Measurements from ENCODE around the gene FOXRED1. TPM values are rescaled to one million over a fixed set of nuclear protein-coding genes. Genes with fewer than 3 reads are reported as not detected.
"Not testable (repeated sequence)": the region's sequence is repeated elsewhere in the genome, so short reads cannot be mapped to it uniquely, and the experiment has no call there.

FOXRED1 gene
- polyA plus RNA-seq, 12 donors, result 10.0 to 42.9 (median 25.1) TPM; not detected in 1

DNA sequence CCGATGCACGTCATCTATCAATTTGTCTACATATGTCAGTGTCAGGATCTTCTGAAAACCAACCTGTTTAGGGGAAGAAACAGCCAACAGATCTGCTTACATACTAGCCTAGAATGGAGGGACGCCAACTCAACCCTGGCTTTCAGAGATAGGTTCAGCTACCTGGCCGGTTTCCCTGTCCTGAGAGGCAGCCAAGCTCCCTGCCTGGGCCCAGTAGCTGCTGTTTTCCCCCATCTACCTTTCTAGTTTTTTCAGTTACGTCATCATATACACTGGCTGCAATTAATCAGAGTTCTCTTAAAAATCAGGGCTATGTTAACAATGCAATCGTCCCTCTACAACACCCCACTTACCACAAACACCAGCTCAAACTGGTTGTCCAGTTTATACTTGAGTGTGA lies 1.3 kb upstream of the FOXRED1 start:
- no peak for DNase-seq

GRCh38 chr11:126268361-126268707 lies 620 bp upstream of the FOXRED1 start:
- DNase-seq, result no peak

- no peak for DNase-seq
Measured at GRCh38 chr11:126277322-126277721, 8.4 kb downstream of the FOXRED1 start.

GRCh38 chr11:126277780-126278179 lies 8.8 kb downstream of the FOXRED1 start:
- DNase-seq, result no peak

- no peak for DNase-seq
Measured at GRCh38 chr11:126279191-126279590, 10.2 kb downstream of the FOXRED1 start.

- no peak for DNase-seq
Measured at GRCh38 chr11:126280595-126280994, 11.6 kb downstream of the FOXRED1 start.

GRCh38 chr11:126281245-126281644 lies 12.3 kb downstream of the FOXRED1 start:
- DNase-seq, result no peak

DNA sequence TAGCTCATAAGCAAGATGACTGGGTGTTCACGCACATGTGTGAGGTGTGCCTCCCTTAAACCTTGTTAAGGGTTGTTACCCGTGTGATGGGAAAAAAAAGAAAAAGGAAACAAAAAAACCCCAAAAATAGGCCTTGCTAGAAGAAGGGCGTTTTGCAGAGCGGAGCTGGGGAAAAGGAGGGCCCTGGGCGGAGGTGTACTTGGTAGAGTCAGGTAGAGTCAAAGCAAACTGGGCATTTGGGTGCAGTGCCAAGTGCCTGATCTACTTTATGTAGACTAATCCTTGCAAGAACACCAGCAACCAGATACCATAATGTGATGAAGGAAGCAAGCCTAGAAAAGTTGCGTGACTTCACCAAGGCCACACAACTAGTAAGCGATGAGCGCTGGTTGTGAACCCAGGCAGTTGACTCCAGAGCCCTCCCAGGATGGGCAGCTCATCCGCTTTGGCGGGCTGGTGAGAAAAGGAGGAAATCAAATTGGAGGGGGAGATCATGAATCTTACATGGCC lies 12.8 kb downstream of the FOXRED1 start:
- DNase-seq, result no peak

DNA sequence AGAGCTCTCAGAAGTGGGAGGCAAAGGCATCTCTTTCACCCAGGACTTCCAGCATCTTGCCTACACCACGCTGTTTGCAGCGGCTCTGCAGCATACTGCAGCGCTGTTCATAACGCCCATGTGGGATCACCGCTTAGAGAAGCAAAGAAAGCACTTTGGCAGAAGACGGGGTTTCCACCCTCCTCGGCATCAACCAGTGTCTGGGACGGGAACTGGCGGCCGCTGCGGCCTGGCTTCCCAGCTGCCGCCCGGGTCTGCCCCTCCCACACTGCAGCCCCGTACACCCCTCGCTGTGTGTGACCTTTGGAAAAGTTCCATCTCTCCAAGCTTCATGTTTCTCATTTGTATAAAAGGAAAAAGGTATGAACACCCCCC lies 13.4 kb downstream of the FOXRED1 start:
- DNase-seq, result no peak

GRCh38 chr11:126282736-126283591 lies 14.0 kb downstream of the FOXRED1 start, which contains the start of gene TIRAP:
TSS of gene TIRAP (plus strand) at chr11:126283093. CDS start at chr11:126290895, 7,802 bp downstream.
- DNase-seq, result peak; percentile 65

DNA sequence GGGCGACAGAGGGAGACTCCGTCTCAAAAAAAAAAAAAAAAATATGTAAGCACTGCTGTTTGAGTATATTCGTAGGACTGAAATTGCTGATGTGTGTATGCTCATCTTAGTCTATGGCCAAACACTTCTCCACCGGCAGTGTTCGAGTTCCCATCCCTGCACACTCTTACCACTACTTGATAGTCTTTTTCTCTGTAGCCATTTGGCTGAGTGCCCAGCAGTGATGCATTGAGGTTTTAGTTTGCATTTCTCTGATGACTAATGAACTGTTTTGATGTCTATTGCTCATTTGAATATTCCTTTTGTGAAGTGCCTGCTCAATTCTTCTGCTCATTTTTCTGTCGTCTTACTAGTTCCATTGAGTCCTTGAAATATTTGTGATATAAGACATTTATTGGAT lies 15.9 kb downstream of the FOXRED1 start:
- DNase-seq, result no peak

DNA sequence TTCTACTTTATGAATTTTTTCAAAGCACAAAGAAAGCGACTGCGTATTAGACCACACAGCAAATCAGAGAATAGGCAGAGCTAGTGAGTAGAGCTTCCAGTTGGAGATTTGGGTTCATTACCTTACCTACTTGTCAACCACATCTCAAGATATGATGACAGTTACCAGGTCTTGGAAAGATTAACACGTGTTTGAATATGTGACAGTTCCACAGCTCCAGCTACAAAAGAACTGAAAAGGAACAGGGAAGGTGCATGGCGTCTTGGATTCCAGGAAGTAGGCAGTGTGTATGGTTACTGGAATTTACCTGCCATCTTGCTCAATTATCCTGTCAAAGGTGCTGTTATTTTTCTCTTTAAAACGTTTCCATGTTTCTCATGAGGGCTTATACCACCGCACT lies 19.3 kb downstream of the FOXRED1 start:
- DNase-seq, result no peak

DNA sequence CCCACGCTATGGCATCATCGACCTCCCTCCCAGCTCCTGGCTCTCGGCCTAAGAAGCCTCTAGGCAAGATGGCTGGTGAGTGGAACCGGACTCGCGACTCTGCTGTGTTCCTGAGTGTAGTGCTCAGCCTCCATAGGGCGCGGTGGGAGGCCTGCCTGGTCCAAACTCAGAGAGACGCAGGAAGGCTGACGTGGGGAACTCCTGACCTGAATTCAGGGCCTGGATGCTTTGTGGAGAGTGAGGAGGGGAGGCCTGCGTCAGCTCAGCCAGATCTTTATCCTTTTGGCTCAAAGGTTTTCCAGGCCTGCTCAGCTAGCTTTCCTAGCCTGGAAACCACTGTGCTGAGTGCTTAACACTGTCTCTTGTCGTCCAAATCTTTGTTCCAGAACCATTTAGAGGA lies 21.9 kb downstream of the FOXRED1 start:
- no peak for DNase-seq

GRCh38 chr11:126293726-126294125 lies 24.8 kb downstream of the FOXRED1 start:
- no peak for DNase-seq

GRCh38 chr11:126297004-126297403 lies 28.1 kb downstream of the FOXRED1 start:
- no peak for DNase-seq

DNA sequence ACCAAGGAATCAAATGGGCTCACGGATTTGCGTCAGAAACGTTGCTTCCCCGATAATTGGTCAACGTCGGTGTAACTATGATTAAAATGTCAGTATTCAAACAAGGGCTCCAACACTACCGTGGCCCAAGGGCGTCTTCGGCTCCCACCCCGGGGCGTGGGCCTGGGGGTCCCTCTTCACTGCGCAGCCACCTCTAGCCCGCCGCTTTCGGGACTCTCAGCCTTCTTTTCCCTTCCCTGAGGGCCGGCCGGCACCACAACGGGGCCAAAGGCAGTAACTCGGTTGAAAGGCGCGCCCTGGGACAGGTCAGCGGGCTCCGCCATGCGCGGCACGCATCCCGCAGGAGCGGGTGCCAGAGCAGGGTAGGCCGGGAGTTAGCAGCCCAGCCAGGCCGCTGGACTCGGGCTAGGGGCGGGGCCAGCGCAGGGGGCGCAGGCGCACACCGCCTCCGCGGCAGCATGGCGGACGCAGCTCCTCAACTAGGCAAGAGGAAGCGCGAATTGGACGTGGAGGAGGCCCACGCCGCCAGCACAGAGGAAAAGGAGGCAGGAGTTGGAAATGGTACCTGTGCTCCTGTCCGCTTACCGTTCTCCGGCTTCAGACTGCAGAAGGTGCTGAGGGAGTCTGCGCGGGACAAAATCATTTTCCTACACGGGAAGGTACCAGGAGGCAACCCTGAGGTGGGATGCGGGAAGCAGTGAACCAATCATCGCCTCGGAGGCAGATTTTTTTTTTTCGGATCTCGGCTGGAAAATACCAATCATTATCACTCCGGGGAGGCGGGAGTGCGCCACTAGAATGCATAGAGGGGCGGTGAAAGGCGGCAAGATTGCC lies 34.9 kb downstream of the FOXRED1 start, which contains the start of gene DCPS:
DCPS (plus strand) TSS at position 438 of the 834 bp plus-strand sequence; CDS start at position 459, 21 bp downstream.
- peak; percentile 94 for DNase-seq

- no peak for DNase-seq
Measured at GRCh38 chr11:126304457-126305075, 35.6 kb downstream of the FOXRED1 start.

GRCh38 chr11:126305699-126306098 lies 36.7 kb downstream of the FOXRED1 start:
- no peak for DNase-seq

GRCh38 chr11:126307706-126308105 lies 38.8 kb downstream of the FOXRED1 start:
- DNase-seq, result no peak

- no peak for DNase-seq
Measured at GRCh38 chr11:126308271-126308671, 39.3 kb downstream of the FOXRED1 start.

DNA sequence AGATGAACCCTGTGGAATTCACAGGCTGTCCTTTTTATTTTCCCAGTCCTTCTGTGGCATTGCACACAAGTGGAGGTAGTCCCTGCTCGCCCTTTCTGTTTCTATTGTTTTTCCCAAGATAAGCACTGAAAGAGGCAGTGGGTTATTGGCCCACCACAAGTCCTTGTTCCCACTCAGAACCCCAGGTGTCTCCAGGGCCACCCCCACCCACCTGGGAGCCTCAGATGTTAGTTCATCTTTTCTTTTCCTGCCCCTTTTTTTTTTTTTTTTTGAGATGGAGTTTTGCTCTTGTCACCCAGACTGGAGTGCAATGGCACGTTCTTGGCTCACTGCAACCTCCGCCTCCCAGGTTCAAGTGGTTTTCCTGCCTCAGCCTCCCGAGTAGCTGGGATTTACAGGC lies 39.8 kb downstream of the FOXRED1 start:
- DNase-seq, result not testable (repeated sequence)
